ENCODE measurements around the gene PTPRM. TPM values are rescaled to one million over a fixed set of nuclear protein-coding genes. Genes with fewer than 3 reads are reported as not detected.

PTPRM gene
- total RNA-seq, 1 experiment from 2014 or later = 100.0 TPM

GRCh38 chr18:8065284-8065683, 498.2 kb downstream of the PTPRM start:
- no TSS peak for BruUV-seq (replicated peaks)
- no peak for TF ChIP-seq CTCF (IDR thresholded peaks at IDR 0.05; ENCODE audit: insufficient read depth in 1 of 2, low read depth in 1 of 2, low read length in 1 of 2, severe bottlenecking in 1 of 2, unreplicated experiment in 1 of 2)
- H3K27ac Mint-ChIP-seq (ENCODE audit: unreplicated experiment) = no peak overlapping the region
- no peak overlapping the region for H3K4me3 ChIP-seq (ENCODE audit: low read depth, low read length)
- no peaks in the 10 kb centered on the region for H3K27me3 ChIP-seq (replicated peaks; ENCODE audit: control insufficient read depth, insufficient read depth, low read length)
- H3K4me1 Mint-ChIP-seq (ENCODE audit: low read depth, unreplicated experiment) = no peaks in the 10 kb centered on the region
- intact Hi-C loops (cut with micrococcal nuclease; ENCODE audit: unreplicated experiment) = no loop called here
- no peaks in the 10 kb centered on the region for H3K27me3 Mint-ChIP-seq (ENCODE audit: insufficient read depth, unreplicated experiment)
- H3K9me3 Mint-ChIP-seq (ENCODE audit: unreplicated experiment) = no peaks in the 10 kb centered on the region
- peaks cover 10% of the 10 kb centered on the region for H3K36me3 Mint-ChIP-seq (ENCODE audit: insufficient read depth, unreplicated experiment)
- H3K9me3 ChIP-seq = no peaks in the 10 kb centered on the region
- H3K36me3 ChIP-seq (ENCODE audit: control insufficient read depth, insufficient read depth, low read length) = no peaks in the 10 kb centered on the region
- H3K4me3 Mint-ChIP-seq (ENCODE audit: unreplicated experiment) = no peak overlapping the region
- peaks cover 6% of the 10 kb centered on the region; the same call in 1 of the 2 replicates for H3K4me1 ChIP-seq
- no peak for DNase-seq
- POLR2A ChIA-PET = no interaction called here
- CTCF ChIA-PET = no interaction called here

- Histone ChIP-seq H3K9me3 (no peaks in the 10 kb centered on the region), H3K4me1 (peaks cover 6% of the 10 kb centered on the region; the same call in 1 of the 2 replicates), H3K27me3 (replicated peaks; ENCODE audit: control insufficient read depth, insufficient read depth, low read length) (no peaks in the 10 kb centered on the region), H3K4me3 (ENCODE audit: low read depth, low read length) (no peak overlapping the region), H3K36me3 (ENCODE audit: control insufficient read depth, insufficient read depth, low read length) (no peaks in the 10 kb centered on the region)
- no peaks in the 10 kb centered on the region for H3K27me3 Mint-ChIP-seq (ENCODE audit: insufficient read depth, unreplicated experiment)
- CTCF ChIA-PET = no interaction called here
- intact Hi-C loops (cut with micrococcal nuclease; ENCODE audit: unreplicated experiment) = no loop called here
- H3K9me3 Mint-ChIP-seq (ENCODE audit: unreplicated experiment) = no peaks in the 10 kb centered on the region
- no peak overlapping the region for H3K4me3 Mint-ChIP-seq (ENCODE audit: unreplicated experiment)
- H3K36me3 Mint-ChIP-seq (ENCODE audit: insufficient read depth, unreplicated experiment) = peaks cover 10% of the 10 kb centered on the region
- no peak overlapping the region for H3K27ac Mint-ChIP-seq (ENCODE audit: unreplicated experiment)
- H3K4me1 Mint-ChIP-seq (ENCODE audit: low read depth, unreplicated experiment) = no peaks in the 10 kb centered on the region
- DNase-seq = no peak
- BruUV-seq (replicated peaks) = no TSS peak
- POLR2A ChIA-PET = no interaction called here
- no peak for TF ChIP-seq CTCF (IDR thresholded peaks at IDR 0.05; ENCODE audit: insufficient read depth in 1 of 2, low read depth in 1 of 2, low read length in 1 of 2, severe bottlenecking in 1 of 2, unreplicated experiment in 1 of 2)
Measured at GRCh38 chr18:8065773-8066172, 498.7 kb downstream of the PTPRM start.

- no peaks in the 10 kb centered on the region for H3K9me3 ChIP-seq
- no peaks in the 10 kb centered on the region for H3K9me3 Mint-ChIP-seq (ENCODE audit: unreplicated experiment)
- no peak overlapping the region for H3K4me3 ChIP-seq (ENCODE audit: low read depth, low read length)
- ChIA-PET POLR2A (no interaction called here), CTCF (no interaction called here)
- no peak for DNase-seq
- H3K27me3 ChIP-seq (replicated peaks; ENCODE audit: control insufficient read depth, insufficient read depth, low read length) = no peaks in the 10 kb centered on the region
- no peak for TF ChIP-seq CTCF (IDR thresholded peaks at IDR 0.05; ENCODE audit: insufficient read depth in 1 of 2, low read depth in 1 of 2, low read length in 1 of 2, severe bottlenecking in 1 of 2, unreplicated experiment in 1 of 2)
- H3K36me3 Mint-ChIP-seq (ENCODE audit: insufficient read depth, unreplicated experiment) = peaks cover 16% of the 10 kb centered on the region
- H3K4me1 ChIP-seq = no peaks in the 10 kb centered on the region
- no peaks in the 10 kb centered on the region for H3K36me3 ChIP-seq (ENCODE audit: control insufficient read depth, insufficient read depth, low read length)
- intact Hi-C loops (cut with micrococcal nuclease; ENCODE audit: unreplicated experiment) = loop anchor here (10.0 kb wide), 1 partner anchor 45 kb away; no protein-coding TSS in a partner anchor
- no peak overlapping the region for H3K27ac Mint-ChIP-seq (ENCODE audit: unreplicated experiment)
- no peak overlapping the region for H3K4me3 Mint-ChIP-seq (ENCODE audit: unreplicated experiment)
- H3K4me1 Mint-ChIP-seq (ENCODE audit: low read depth, unreplicated experiment) = no peaks in the 10 kb centered on the region
- no peaks in the 10 kb centered on the region for H3K27me3 Mint-ChIP-seq (ENCODE audit: insufficient read depth, unreplicated experiment)
- no TSS peak for BruUV-seq (replicated peaks)
Measured at GRCh38 chr18:8069708-8070107, 502.6 kb downstream of the PTPRM start.

Data from Caco-2 (cell line).